Measurements from ENCODE around the gene IL18. TPM values are rescaled to one million over a fixed set of nuclear protein-coding genes. Genes with fewer than 3 reads are reported as not detected.
"Not testable (repeated sequence)": the region's sequence is repeated elsewhere in the genome, so short reads cannot be mapped to it uniquely, and the experiment has no call there.

Gene IL18
- total RNA-seq, 1 experiment from 2014 or later = 0.71 TPM

DNA sequence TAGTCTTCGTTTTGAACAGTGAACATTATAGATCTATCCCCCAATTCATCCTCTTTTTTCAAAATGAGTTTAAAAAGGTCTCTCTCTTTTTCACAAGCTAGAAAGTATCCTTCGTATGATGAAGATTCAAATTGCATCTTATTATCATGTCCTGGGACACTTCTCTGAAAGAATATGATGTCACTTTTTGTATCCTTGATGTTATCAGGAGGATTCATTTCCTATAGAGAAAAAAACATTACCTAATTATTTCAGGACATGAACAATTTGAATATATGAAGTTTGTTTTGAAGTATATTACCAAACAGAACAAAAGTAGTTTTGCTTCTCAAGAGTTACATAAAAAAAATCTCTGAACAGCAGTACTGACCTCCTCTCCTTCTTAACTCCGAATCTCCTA is 20.3 kb downstream of the IL18 start:
- no peak for DNase-seq (ENCODE audit: low read depth, low spot score)
- in situ Hi-C loops (cut with HindIII; ENCODE audit: low pct_unique_long_range_greater_than_20kb, low sequenced_read_pairs) = no loop called here

GRCh38 chr11:112134473-112134872 is 29.4 kb downstream of the IL18 start:
- DNase-seq (ENCODE audit: low read depth, low spot score) = no peak
- in situ Hi-C loops (cut with HindIII; ENCODE audit: low pct_unique_long_range_greater_than_20kb, low sequenced_read_pairs) = no loop called here

- in situ Hi-C loops (cut with HindIII; ENCODE audit: low pct_unique_long_range_greater_than_20kb, low sequenced_read_pairs) = no loop called here
- no peak for DNase-seq (ENCODE audit: low read depth, low spot score)
Observed at GRCh38 chr11:112132737-112133136, 31.2 kb downstream of the IL18 start.

DNA sequence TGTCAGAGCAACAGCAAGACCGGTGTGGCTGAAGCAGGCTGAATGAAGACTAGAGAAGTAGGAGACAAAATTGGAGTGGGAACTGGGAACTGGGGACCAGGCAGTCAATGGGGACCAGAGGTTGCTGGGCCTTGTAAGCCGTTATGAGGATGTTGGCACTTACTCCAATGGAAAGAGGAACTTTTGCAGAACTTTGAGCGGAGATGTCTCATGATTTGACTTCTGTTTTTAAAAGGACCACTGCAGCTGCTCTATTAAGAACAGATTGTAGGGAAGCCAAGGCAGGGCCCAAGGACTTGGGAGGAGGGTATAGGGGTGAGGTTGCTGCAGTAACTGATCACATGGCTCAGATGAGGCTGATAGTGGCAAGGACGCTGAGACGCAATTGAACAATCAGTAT is 34.2 kb downstream of the IL18 start:
- no peak for DNase-seq (ENCODE audit: low read depth, low spot score)
- in situ Hi-C loops (cut with HindIII; ENCODE audit: low pct_unique_long_range_greater_than_20kb, low sequenced_read_pairs) = no loop called here

DNA sequence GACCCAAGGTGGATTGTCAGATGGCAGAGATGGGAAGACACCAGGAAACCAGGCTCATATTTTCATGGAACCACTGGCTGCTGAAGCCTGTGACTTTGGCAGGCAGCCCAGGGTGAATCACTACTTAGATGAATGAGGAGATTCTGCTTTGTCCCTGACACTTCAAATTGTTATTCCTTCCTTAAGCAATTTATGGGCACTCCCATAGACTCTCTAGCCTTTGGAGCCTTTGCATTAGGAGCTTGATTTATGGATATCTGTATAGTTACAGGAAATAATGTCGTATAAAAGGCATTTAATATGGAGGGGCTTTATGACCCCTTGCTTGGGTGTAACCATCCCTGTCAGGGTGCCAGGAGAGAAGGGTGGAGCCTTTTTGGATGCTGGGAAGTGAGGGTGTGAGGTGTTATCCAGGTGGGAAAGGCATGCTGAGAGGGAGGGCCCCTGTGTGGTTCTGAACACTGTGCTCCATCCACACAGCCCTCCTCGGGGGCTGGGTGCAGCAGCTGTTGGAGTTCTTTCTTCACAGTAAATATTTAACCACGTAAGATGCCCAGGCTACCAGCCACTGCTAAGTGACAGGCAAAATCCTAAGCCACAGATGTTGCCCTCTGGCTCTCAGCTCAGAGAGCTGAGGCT is 35.3 kb downstream of the IL18 start:
- in situ Hi-C loops (cut with HindIII; ENCODE audit: low pct_unique_long_range_greater_than_20kb, low sequenced_read_pairs) = no loop called here
- DNase-seq (ENCODE audit: low read depth, low spot score) = peak; percentile 53

- in situ Hi-C loops (cut with HindIII; ENCODE audit: low pct_unique_long_range_greater_than_20kb, low sequenced_read_pairs) = no loop called here
Observed at GRCh38 chr11:112127056-112127455, 36.8 kb downstream of the IL18 start.

GRCh38 chr11:112123129-112123528 is 40.8 kb downstream of the IL18 start:
- in situ Hi-C loops (cut with HindIII; ENCODE audit: low pct_unique_long_range_greater_than_20kb, low sequenced_read_pairs) = no loop called here

More at GRCh38 chr11:112127056-112127455, 36.8 kb downstream of the IL18 start:
- no peak for DNase-seq (ENCODE audit: low read depth, low spot score)

DNA sequence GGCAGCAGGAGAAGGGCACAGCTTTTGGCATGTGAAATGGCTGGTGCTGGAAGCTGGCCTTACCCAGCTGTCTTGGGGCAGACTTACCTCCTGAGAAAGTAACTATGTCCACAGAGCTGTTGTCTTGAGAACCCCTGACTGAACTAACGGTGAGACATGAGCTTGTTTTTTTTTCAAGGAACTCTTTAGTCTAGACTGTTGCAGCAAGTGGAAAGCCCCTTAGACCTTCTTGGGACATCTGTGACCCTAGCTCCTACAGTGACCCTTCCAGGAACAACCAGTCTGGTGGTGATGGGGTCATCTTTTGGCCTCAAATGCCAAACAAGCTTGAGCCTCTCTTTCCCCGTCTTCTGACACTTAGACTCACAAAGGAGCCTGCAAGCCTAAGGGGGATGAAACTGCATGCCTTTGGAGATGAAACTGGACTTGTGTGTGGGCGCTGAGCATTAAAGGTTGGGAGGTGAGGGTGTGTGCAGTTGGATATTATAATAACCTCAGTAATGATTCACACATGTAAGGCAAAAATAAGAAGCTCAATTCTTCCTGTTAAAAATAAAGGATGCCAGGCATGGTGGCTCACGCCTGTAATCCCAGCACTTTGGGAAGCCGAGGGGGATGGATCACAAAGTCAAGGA is 41.8 kb downstream of the IL18 start:
- in situ Hi-C loops (cut with HindIII; ENCODE audit: low pct_unique_long_range_greater_than_20kb, low sequenced_read_pairs) = no loop called here
- no peak for DNase-seq (ENCODE audit: low read depth, low spot score)

More at GRCh38 chr11:112123129-112123528, 40.8 kb downstream of the IL18 start:
- no peak for DNase-seq (ENCODE audit: low read depth, low spot score)

DNA sequence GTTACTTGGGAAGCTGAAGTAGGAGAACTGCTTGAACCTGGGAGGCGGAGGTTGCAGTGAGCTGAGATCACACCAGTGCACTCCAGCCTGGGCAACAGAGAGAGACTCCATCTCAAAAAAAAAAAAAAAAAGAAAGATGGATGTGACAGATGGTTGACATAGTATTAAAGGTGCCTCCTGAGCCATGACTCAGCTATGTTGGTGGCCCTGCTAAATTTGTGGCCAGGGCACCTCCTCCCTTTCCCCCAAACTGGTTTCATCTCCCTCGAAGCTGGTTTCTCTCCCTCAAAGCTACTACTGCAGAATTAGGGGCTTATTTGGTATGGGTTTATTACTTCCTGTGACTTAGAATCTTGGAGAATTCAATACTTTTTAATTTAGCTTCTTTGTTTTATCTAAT is 45.7 kb downstream of the IL18 start:
- no peak for DNase-seq (ENCODE audit: low read depth, low spot score)
- in situ Hi-C loops (cut with HindIII; ENCODE audit: low pct_unique_long_range_greater_than_20kb, low sequenced_read_pairs) = no loop called here

DNA sequence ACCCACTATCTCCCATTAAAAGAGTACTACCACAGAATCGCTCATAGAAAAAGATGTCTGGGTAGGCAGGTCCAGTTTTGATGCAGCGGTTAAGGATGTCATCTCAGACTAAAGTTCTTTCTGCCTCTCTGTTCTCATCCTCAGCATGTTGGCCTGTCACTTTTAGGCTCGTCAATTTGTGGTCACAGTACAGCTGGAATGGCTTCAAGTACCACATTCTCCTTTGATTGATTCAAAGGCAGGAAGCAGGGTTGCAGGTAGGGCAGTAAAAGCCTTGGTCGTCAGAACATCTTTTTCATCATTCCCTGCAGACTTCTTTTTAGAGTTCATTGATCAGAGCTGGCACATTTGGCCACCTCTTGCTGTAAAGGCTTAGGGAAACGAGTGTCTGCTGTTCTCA is 48.5 kb downstream of the IL18 start:
- in situ Hi-C loops (cut with HindIII; ENCODE audit: low pct_unique_long_range_greater_than_20kb, low sequenced_read_pairs) = no loop called here
- no peak for DNase-seq (ENCODE audit: low read depth, low spot score)

DNA sequence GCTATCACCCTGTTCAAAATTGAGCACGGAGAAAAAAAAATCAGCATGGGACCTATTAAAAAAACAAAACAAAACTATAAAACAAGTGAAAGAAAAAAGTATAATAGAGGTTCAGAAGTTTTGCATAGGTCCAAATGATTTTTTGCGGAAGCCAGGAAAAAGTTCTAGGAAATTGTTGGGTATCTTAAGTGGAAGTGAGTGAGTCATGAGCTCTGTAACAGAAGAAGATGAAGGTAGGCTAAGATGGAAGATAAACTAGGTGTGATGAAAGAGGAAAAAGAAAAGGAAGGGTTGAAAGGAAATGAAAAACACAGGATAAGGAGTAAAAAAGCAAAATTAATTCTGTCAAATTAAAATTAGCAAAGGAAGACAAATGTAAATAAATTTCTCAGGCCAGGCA is 49.4 kb downstream of the IL18 start:
- DNase-seq (ENCODE audit: low read depth, low spot score) = no peak
- in situ Hi-C loops (cut with HindIII; ENCODE audit: low pct_unique_long_range_greater_than_20kb, low sequenced_read_pairs) = no loop called here

- in situ Hi-C loops (cut with HindIII; ENCODE audit: low pct_unique_long_range_greater_than_20kb, low sequenced_read_pairs) = no loop called here
- DNase-seq (ENCODE audit: low read depth, low spot score) = peak; percentile 72
Observed at GRCh38 chr11:112113539-112114457, 50.1 kb downstream of the IL18 start.

DNA sequence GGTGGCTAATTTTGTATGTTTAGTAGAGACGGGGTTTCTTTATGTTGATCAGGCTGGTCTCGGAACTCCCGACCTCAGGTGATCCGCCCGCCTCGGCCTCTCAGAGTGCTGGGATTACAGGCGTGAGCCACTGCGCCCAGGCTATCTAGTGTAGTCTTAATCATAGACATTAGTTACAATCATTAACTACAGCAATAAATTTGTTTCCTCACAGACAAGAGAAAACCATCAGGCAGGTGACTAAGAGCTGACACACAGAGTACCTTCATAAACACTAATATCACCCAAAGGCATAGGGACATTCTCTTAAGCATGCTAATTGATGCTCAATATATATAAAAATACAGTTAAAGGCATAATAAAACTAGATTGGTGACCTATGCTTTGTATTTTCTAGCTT is 57.8 kb downstream of the IL18 start:
- in situ Hi-C loops (cut with HindIII; ENCODE audit: low pct_unique_long_range_greater_than_20kb, low sequenced_read_pairs) = no loop called here
- DNase-seq (ENCODE audit: low read depth, low spot score) = no peak

DNA sequence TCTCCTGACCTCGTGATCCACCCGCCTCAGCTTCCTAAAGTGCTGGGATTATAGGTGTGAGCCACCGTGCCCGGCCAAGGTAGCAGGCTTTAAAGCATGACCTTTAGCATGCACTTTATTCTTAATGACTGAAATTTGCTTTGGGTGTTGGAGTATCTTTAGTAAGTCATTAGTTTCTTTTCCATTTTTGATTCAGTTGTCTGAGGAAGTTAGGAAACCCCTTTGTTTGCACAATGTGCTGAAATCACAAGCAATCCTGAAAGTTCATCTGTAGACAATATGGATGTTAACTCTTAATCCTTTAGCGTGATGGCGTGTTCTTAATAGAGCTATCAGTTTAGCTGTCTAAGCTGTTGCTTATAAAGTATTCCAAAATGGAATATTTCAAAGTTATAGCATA is 60.4 kb downstream of the IL18 start:
- no peak for DNase-seq (ENCODE audit: low read depth, low spot score)
- in situ Hi-C loops (cut with HindIII; ENCODE audit: low pct_unique_long_range_greater_than_20kb, low sequenced_read_pairs) = no loop called here

GRCh38 chr11:112100462-112100861 is 63.4 kb downstream of the IL18 start:
- in situ Hi-C loops (cut with HindIII; ENCODE audit: low pct_unique_long_range_greater_than_20kb, low sequenced_read_pairs) = no loop called here
- no peak for DNase-seq (ENCODE audit: low read depth, low spot score)

DNA sequence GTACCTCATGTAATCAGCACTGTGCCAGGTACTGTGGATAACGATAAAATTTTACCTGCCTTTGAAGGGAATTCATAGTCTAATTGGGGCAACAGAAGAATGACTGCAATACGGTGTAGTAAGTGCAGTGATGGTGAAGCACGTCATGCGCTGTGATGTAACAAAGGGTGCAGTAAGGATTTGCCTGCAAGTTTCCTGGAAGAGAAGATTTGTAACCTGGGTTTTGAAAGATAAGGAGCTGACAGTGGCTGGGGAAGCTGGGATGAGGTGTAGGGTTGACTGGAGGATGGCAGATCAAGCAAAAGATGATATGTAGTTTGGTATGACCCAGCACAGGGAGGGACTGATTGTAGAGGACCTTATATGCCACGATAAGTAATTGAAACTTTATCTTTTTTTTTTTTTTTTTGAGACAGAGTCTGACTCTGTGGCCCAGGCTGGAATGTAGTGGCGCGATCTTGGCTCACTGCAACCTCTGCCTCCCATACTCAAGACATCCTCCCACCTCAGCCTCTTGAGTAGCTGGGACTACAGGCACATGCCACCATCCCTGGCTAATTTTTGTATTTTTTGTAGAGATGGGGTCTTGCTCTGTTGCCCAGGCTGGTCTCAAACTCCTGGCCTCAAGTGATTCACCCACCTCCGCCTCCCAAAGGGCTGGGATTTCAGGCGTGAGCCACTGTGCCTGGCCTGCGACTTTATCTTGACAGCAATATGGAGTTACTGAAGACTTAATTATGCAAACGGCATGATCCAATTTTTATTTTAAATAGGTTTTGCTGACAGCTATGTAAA is 66.0 kb downstream of the IL18 start:
- in situ Hi-C loops (cut with HindIII; ENCODE audit: low pct_unique_long_range_greater_than_20kb, low sequenced_read_pairs) = no loop called here

DNA sequence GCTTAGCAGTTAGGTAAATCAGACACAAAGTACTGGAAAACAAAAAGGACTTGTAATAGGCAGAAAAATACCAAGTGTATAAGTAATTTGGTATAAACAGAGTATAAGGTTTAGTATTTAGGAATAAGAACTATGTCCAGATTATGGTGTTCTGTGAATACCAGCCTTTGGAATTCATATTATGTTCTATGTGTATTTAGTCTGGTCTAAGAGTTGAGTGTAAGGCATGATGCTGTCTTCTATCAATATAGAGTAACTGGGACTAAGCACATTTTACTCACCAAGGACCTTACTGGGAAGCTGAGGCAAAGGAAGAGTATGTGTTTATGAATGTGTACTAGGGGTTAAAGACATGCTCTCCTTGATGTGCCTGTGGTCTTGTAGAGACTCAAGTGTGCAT is 67.7 kb downstream of the IL18 start:
- in situ Hi-C loops (cut with HindIII; ENCODE audit: low pct_unique_long_range_greater_than_20kb, low sequenced_read_pairs) = no loop called here
- no peak for DNase-seq (ENCODE audit: low read depth, low spot score)

More for the DNA sequence above, 66.0 kb downstream of the IL18 start:
- no peak for DNase-seq (ENCODE audit: low read depth, low spot score)

- in situ Hi-C loops (cut with HindIII; ENCODE audit: low pct_unique_long_range_greater_than_20kb, low sequenced_read_pairs) = not testable (repeated sequence)
Observed at GRCh38 chr11:112095302-112095701, 68.6 kb downstream of the IL18 start.

More at GRCh38 chr11:112095302-112095701, 68.6 kb downstream of the IL18 start:
- DNase-seq (ENCODE audit: low read depth, low spot score) = not testable (repeated sequence)

Measured in SK-MEL-5 (cell line).